ENCODE measurements around the gene VIPR1.

Gene VIPR1

DNA sequence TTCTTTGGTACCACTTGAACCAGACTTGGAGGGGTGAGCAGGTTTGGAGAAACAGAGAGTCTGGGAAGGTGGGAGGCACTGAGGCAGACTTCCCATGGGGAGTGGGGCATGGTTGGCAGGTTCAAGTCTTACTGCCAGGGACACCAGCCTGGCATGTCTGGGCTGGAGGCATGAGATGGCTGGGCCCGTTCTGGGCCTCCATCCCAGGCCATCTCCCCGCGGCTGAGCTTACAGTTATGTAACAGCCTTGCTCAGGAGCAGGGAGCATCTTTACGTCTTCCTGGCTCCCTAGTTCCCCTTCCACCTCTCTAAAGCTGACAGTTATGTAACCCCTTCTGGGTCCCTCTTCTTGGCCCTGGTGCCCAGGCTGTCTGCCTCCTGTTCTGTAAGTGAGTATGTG, 12.4 kb downstream of the VIPR1 start:
- in situ Hi-C loops (cut with MboI; ENCODE audit: low sequenced_read_pairs, unreplicated experiment): no loop called here
- no peak for DNase-seq (ENCODE audit: low spot score)
- TF ChIP-seq, protein P1, sequence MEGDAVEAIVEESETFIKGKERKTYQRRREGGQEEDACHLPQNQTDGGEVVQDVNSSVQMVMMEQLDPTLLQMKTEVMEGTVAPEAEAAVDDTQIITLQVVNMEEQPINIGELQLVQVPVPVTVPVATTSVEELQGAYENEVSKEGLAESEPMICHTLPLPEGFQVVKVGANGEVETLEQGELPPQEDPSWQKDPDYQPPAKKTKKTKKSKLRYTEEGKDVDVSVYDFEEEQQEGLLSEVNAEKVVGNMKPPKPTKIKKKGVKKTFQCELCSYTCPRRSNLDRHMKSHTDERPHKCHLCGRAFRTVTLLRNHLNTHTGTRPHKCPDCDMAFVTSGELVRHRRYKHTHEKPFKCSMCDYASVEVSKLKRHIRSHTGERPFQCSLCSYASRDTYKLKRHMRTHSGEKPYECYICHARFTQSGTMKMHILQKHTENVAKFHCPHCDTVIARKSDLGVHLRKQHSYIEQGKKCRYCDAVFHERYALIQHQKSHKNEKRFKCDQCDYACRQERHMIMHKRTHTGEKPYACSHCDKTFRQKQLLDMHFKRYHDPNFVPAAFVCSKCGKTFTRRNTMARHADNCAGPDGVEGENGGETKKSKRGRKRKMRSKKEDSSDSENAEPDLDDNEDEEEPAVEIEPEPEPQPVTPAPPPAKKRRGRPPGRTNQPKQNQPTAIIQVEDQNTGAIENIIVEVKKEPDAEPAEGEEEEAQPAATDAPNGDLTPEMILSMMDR (IDR thresholded peaks at IDR 0.05; ENCODE audit: borderline replicate concordance, control extremely low read depth, extremely low read depth, insufficient read depth, missing control alignments): no peak

DNA sequence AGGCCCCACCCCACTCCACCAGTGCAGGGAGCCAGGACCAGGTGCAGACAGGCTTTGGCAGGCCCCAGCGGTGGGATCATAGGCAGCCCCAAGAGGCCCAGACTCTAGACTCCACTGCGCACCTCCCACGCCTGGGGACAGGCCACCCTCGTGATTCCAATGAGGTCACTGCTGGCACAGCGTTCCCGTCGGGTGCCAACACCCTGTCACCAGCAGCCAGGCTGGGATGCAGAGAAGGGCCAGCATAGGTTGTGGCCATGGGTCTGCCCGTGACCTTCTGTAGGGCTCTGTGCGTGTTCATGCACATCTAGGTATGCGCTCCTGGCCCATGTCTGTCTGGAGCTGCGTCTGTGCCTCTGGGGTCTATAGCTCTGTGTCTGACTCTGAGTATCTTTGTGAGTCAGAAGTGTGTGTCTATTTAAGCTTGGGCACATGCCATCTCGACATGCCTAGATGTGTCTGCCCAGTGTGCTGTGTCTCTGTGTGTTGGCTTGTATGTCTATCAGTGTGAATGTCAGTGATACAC, 13.0 kb downstream of the VIPR1 start:
- TF ChIP-seq, protein P1 (IDR thresholded peaks at IDR 0.05; ENCODE audit: borderline replicate concordance, control extremely low read depth, extremely low read depth, insufficient read depth, missing control alignments): no peak
- DNase-seq (ENCODE audit: low spot score): no peak
- in situ Hi-C loops (cut with MboI; ENCODE audit: low sequenced_read_pairs, unreplicated experiment): no loop called here

DNA sequence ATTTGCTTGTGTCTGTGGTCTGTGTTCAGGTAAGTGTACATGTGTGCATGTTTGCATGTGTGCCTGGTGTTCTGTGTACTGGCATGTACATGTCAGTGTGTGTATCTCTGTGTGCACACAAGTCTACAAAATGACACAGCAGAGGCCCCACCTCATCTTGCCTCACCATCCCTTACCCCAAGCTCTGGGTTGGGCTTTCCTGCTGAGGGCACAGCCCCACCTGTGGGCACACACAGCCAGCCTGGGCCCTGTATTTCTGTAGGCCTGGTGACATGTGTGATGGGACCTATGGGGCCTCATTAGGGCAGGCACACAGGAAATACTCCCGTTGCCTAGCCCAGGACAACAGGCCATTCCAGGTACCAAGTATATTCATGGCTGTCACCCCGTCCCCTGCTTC, 13.5 kb downstream of the VIPR1 start:
- TF ChIP-seq, protein P1 (IDR thresholded peaks at IDR 0.05; ENCODE audit: borderline replicate concordance, control extremely low read depth, extremely low read depth, insufficient read depth, missing control alignments): no peak
- no peak for DNase-seq (ENCODE audit: low spot score)
- in situ Hi-C loops (cut with MboI; ENCODE audit: low sequenced_read_pairs, unreplicated experiment): no loop called here

DNA sequence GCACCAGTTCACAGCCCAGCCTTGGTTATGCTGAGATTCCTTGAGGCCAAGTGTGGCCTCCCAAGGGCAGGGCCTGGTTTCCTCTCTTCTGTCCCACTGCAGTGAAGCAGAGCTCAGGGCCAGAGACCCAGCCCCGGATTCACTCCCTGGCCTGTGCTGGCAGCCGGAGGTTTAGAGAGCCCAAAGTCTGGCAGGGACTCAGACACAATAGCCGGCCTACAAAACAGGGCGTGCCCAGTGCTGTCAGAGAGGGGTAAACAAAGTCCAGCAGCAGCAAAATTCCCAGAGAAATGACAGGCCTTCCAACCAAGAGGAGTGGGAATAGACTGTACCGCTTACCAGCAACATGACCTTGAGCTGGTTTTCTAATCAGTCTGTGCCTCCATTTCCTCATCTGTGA, 14.0 kb downstream of the VIPR1 start:
- TF ChIP-seq, protein P1 (IDR thresholded peaks at IDR 0.05; ENCODE audit: borderline replicate concordance, control extremely low read depth, extremely low read depth, insufficient read depth, missing control alignments): no peak
- no peak for DNase-seq (ENCODE audit: low spot score)
- in situ Hi-C loops (cut with MboI; ENCODE audit: low sequenced_read_pairs, unreplicated experiment): no loop called here

DNA sequence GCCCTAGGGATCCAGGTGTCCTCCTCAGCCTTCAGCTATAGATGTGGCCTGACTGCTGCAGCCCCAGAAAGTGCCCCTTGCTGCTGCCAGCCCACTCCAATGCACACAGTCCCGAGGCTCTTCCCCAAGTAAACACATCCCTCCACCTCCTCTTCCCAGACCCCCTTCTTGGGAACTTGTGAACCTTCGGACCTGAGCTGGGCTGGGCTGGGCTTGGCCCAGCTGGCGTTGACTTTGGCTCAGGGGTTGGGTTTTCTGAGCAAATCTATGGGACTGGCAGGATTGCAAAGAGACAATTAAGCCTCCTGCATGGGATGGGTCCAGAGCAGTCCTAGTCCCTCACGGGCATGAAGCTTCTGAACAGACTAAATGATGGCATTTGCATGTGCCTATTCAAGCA, 14.7 kb downstream of the VIPR1 start:
- TF ChIP-seq, protein P1 (IDR thresholded peaks at IDR 0.05; ENCODE audit: borderline replicate concordance, control extremely low read depth, extremely low read depth, insufficient read depth, missing control alignments): no peak
- in situ Hi-C loops (cut with MboI; ENCODE audit: low sequenced_read_pairs, unreplicated experiment): no loop called here
- DNase-seq (ENCODE audit: low spot score): no peak

DNA sequence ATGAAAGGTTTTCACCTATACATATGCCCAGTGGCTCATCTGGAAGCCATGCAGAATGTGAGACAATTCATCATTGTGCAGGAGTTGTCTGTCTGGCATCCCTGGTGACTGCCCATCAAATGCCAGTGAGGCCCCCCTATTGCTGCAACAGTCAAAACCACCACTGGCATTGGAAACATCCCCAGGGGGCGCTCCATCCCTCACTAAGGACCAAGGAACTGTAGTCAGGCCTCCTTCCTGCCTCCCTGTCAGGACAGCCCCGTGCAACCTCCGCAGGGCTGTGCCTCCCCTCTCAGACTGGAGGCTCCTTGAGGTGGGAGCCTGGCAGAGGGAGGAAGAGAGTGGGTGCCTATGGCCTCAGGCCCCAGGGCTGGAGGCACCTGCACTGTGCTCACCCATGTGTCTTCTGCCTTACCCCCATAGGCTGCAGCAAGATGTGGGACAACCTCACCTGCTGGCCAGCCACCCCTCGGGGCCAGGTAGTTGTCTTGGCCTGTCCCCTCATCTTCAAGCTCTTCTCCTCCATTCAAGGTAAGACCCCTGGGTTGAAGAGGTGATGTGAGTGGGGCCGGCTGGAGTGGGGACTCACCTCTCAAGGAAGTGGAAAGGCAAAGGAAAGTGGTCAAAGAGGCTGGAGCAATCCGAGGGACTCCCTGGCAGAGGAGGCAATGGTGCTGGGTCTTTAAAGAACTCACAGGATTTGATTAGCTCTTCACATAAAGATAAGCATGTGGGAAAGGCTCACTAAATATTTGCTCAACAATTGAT, 16.5 kb downstream of the VIPR1 start:
- TF ChIP-seq, protein P1 (IDR thresholded peaks at IDR 0.05; ENCODE audit: borderline replicate concordance, control extremely low read depth, extremely low read depth, insufficient read depth, missing control alignments): peak; percentile 7
- no peak for DNase-seq (ENCODE audit: low spot score)
- in situ Hi-C loops (cut with MboI; ENCODE audit: low sequenced_read_pairs, unreplicated experiment): no loop called here
